H1 (cell line): ENCODE data around the gene CRTAC1. TPM values are rescaled to one million over a fixed set of nuclear protein-coding genes. Genes with fewer than 3 reads are reported as not detected.

ENCODE experiments used
- NANOG ChIP-seq: IDR thresholded peaks from 2 replicates; pipeline ENCODE4 v1.6.1; 2011; ENCODE audit warnings: low read length, low read depth, mild to moderate bottlenecking, inconsistent platforms; ENCODE audit not compliant: insufficient read depth, poor library complexity, severe bottlenecking
- RXRA ChIP-seq: IDR thresholded peaks from 2 replicates; pipeline ENCODE4 v1.6.1; 2011; ENCODE audit warnings: low read depth, mild to moderate bottlenecking, low read length, moderate library complexity; ENCODE audit not compliant: insufficient read depth
- polyA plus RNA-seq, 7 experiments: library from polyadenylated mRNA; depleted of rRNA in 3 of 7; stranded (reverse) in 5 of 7; unstranded in 2 of 7; fragments of >200 nt in 5 of 7; fragments of 200-250 nt in 2 of 7; gene quantifications; 1 replicate in 5 of 7; 2 replicates in 1 of 7; 4 replicates in 1 of 7; pipeline versions ENCODE4 v1.2.1 to v1.2.3, GENCODE V29; 2011 to 2013; ENCODE audit warnings: missing spikeins in 2 of 7, mixed read lengths in 2 of 7
- total RNA-seq: library from RNA; stranded (reverse); fragmentation: NEBNext Ultra II Directional; extraction: Animal tissue kit (Norgen Biotek cat#: 25700); gene quantifications from 2 replicates; pipeline ENCODE4 v1.2.1, GENCODE V29; 2021

Gene CRTAC1
- total and polyA plus RNA-seq, 2 of the 8 experiments (the other 6 are each of a cell fraction or from before 2014, with no cell fraction given) = 0.91 to 1.2 TPM

DNA sequence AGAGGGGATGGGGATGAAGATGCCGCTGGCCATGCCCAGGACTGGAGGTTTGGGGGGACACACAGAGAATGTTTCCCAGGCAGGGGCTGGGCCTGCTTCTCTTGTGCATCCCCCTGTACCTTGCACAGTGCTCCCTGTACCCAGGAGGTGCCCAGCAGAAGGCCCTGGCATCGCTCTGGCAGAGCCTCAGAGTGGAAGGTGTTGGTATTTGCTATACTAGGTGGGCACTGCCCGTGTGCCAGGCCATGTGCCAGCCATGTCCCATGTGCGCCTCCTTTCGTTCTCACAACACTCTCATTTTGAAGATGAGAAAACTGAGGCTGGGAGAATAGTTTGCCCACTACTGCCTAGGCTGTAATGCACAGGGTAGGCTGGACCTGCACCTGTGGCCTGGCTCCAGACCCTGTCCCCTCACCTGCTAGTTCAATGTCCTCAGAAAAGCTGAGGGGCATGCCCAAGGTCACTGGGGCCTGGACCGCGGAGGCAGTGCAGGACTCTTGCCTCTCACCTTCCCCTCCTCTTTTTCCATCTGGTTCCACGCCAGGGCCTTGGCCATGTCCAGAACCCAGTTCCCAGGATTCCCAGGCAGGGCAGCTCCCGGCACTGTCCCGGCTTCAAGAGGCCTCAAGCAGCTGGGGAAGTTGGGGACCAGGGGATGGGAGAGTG lies 116.1 kb downstream of the CRTAC1 start (continued):
- TF ChIP-seq NANOG = no peak
- TF ChIP-seq RXRA = no peak
